ENCODE data around the gene PRKN. TPM values are rescaled to one million over a fixed set of nuclear protein-coding genes. Genes with fewer than 3 reads are reported as not detected.

The PRKN gene
- total and polyA plus RNA-seq, 2 experiments from 2014 or later: 0.10 to 0.84 TPM

DNA sequence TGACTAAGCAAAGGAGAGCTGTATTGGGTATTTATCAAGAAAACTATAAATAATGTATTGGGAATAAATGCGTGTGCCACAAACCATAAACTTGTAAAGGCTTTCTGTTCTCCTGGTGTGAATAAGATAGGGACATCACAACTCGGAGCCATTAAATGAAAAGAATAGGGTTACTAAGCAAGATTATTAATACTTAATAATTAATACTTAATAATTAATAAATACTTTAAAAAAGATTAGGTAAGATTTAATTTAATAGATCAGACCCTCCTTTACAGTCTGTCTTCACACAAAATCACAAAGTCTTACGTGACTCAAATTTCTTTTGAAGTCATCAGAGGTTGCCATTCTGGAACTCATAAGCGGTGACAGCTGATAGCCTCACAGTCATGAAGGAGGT is 648.9 kb downstream of the PRKN start:
- no peak for ATAC-seq
- TF ChIP-seq, protein P1, sequence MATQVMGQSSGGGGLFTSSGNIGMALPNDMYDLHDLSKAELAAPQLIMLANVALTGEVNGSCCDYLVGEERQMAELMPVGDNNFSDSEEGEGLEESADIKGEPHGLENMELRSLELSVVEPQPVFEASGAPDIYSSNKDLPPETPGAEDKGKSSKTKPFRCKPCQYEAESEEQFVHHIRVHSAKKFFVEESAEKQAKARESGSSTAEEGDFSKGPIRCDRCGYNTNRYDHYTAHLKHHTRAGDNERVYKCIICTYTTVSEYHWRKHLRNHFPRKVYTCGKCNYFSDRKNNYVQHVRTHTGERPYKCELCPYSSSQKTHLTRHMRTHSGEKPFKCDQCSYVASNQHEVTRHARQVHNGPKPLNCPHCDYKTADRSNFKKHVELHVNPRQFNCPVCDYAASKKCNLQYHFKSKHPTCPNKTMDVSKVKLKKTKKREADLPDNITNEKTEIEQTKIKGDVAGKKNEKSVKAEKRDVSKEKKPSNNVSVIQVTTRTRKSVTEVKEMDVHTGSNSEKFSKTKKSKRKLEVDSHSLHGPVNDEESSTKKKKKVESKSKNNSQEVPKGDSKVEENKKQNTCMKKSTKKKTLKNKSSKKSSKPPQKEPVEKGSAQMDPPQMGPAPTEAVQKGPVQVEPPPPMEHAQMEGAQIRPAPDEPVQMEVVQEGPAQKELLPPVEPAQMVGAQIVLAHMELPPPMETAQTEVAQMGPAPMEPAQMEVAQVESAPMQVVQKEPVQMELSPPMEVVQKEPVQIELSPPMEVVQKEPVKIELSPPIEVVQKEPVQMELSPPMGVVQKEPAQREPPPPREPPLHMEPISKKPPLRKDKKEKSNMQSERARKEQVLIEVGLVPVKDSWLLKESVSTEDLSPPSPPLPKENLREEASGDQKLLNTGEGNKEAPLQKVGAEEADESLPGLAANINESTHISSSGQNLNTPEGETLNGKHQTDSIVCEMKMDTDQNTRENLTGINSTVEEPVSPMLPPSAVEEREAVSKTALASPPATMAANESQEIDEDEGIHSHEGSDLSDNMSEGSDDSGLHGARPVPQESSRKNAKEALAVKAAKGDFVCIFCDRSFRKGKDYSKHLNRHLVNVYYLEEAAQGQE (IDR thresholded peaks at IDR 0.05; ENCODE audit: unreplicated experiment): no peak
- no peak for TF ChIP-seq JUNB (IDR thresholded peaks at IDR 0.05; ENCODE audit: unreplicated experiment)
- TF ChIP-seq, protein P2, sequence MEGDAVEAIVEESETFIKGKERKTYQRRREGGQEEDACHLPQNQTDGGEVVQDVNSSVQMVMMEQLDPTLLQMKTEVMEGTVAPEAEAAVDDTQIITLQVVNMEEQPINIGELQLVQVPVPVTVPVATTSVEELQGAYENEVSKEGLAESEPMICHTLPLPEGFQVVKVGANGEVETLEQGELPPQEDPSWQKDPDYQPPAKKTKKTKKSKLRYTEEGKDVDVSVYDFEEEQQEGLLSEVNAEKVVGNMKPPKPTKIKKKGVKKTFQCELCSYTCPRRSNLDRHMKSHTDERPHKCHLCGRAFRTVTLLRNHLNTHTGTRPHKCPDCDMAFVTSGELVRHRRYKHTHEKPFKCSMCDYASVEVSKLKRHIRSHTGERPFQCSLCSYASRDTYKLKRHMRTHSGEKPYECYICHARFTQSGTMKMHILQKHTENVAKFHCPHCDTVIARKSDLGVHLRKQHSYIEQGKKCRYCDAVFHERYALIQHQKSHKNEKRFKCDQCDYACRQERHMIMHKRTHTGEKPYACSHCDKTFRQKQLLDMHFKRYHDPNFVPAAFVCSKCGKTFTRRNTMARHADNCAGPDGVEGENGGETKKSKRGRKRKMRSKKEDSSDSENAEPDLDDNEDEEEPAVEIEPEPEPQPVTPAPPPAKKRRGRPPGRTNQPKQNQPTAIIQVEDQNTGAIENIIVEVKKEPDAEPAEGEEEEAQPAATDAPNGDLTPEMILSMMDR (conservative IDR thresholded peaks at IDR 0.05; ENCODE audit: low read depth in 2 of 2): no peak
- TF ChIP-seq POLR2AphosphoS5 (IDR thresholded peaks at IDR 0.05; ENCODE audit: low read depth): no peak
- TF ChIP-seq CREB1 (CRISPR knock-in tag; IDR thresholded peaks at IDR 0.05; ENCODE audit: low read depth): no peak
- TF ChIP-seq STAT1 (IDR thresholded peaks at IDR 0.05; ENCODE audit: unreplicated experiment): no peak
- no peak for TF ChIP-seq NANOG (IDR thresholded peaks at IDR 0.05; ENCODE audit: borderline replicate concordance)
- TF ChIP-seq, protein P3, sequence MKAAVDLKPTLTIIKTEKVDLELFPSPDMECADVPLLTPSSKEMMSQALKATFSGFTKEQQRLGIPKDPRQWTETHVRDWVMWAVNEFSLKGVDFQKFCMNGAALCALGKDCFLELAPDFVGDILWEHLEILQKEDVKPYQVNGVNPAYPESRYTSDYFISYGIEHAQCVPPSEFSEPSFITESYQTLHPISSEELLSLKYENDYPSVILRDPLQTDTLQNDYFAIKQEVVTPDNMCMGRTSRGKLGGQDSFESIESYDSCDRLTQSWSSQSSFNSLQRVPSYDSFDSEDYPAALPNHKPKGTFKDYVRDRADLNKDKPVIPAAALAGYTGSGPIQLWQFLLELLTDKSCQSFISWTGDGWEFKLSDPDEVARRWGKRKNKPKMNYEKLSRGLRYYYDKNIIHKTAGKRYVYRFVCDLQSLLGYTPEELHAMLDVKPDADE (IDR thresholded peaks at IDR 0.05): no peak
- no peak for TF ChIP-seq ZNF114 (CRISPR knock-in tag; IDR thresholded peaks at IDR 0.05)
- no peak for TF ChIP-seq EZH2 (IDR thresholded peaks at IDR 0.05; ENCODE audit: low read depth, unreplicated experiment)
- TF ChIP-seq EZH2phosphoT487 (IDR thresholded peaks at IDR 0.05; ENCODE audit: unreplicated experiment): no peak
- TF ChIP-seq, protein P4, sequence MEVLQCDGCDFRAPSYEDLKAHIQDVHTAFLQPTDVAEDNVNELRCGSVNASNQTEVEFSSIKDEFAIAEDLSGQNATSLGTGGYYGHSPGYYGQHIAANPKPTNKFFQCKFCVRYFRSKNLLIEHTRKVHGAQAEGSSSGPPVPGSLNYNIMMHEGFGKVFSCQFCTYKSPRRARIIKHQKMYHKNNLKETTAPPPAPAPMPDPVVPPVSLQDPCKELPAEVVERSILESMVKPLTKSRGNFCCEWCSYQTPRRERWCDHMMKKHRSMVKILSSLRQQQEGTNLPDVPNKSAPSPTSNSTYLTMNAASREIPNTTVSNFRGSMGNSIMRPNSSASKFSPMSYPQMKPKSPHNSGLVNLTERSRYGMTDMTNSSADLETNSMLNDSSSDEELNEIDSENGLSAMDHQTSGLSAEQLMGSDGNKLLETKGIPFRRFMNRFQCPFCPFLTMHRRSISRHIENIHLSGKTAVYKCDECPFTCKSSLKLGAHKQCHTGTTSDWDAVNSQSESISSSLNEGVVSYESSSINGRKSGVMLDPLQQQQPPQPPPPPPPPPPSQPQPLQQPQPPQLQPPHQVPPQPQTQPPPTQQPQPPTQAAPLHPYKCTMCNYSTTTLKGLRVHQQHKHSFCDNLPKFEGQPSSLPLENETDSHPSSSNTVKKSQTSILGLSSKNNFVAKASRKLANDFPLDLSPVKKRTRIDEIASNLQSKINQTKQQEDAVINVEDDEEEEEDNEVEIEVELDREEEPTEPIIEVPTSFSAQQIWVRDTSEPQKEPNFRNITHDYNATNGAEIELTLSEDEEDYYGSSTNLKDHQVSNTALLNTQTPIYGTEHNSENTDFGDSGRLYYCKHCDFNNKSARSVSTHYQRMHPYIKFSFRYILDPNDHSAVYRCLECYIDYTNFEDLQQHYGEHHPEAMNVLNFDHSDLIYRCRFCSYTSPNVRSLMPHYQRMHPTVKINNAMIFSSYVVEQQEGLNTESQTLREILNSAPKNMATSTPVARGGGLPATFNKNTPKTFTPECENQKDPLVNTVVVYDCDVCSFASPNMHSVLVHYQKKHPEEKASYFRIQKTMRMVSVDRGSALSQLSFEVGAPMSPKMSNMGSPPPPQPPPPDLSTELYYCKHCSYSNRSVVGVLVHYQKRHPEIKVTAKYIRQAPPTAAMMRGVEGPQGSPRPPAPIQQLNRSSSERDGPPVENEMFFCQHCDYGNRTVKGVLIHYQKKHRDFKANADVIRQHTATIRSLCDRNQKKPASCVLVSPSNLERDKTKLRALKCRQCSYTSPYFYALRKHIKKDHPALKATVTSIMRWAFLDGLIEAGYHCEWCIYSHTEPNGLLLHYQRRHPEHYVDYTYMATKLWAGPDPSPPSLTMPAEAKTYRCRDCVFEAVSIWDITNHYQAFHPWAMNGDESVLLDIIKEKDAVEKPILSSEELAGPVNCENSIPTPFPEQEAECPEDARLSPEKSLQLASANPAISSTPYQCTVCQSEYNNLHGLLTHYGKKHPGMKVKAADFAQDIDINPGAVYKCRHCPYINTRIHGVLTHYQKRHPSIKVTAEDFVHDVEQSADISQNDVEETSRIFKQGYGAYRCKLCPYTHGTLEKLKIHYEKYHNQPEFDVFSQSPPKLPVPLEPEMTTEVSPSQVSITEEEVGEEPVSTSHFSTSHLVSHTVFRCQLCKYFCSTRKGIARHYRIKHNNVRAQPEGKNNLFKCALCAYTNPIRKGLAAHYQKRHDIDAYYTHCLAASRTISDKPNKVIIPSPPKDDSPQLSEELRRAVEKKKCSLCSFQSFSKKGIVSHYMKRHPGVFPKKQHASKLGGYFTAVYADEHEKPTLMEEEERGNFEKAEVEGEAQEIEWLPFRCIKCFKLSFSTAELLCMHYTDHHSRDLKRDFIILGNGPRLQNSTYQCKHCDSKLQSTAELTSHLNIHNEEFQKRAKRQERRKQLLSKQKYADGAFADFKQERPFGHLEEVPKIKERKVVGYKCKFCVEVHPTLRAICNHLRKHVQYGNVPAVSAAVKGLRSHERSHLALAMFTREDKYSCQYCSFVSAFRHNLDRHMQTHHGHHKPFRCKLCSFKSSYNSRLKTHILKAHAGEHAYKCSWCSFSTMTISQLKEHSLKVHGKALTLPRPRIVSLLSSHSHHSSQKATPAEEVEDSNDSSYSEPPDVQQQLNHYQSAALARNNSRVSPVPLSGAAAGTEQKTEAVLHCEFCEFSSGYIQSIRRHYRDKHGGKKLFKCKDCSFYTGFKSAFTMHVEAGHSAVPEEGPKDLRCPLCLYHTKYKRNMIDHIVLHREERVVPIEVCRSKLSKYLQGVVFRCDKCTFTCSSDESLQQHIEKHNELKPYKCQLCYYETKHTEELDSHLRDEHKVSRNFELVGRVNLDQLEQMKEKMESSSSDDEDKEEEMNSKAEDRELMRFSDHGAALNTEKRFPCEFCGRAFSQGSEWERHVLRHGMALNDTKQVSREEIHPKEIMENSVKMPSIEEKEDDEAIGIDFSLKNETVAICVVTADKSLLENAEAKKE (CRISPR knock-in tag; IDR thresholded peaks at IDR 0.05): no peak
- no peak for TF ChIP-seq ZNF331 (CRISPR knock-in tag; IDR thresholded peaks at IDR 0.05; ENCODE audit: low read depth)

More for the DNA sequence above, 648.9 kb downstream of the PRKN start:
- H3K4me1 Mint-ChIP-seq: no peaks in the 10 kb centered on the region
- no peaks in the 10 kb centered on the region for H3K27me3 Mint-ChIP-seq (ENCODE audit: insufficient read depth, low read depth, poor library complexity)
- Histone ChIP-seq H3K4me1 (ENCODE audit: insufficient read depth) (no peaks in the 10 kb centered on the region), H3K9me2 (ENCODE audit: insufficient read depth) (no peaks in the 10 kb centered on the region; the same call in 1 of the 2 replicates), H2AFZ (no peak overlapping the region), H3K4me2 (no peak overlapping the region), H3F3A (replicated peaks; ENCODE audit: low read depth) (no peaks in the 10 kb centered on the region), H3K27me3 (ENCODE audit: insufficient read depth) (no peaks in the 10 kb centered on the region), H4K20me1 (replicated peaks; ENCODE audit: insufficient read depth) (no peaks in the 10 kb centered on the region), H3K27ac (ENCODE audit: low read depth) (no peak overlapping the region), H3K4me3 (no peak overlapping the region), H3K79me2 (replicated peaks; ENCODE audit: insufficient read depth) (no peaks in the 10 kb centered on the region), H3K36me3 (ENCODE audit: insufficient read depth) (no peaks in the 10 kb centered on the region)
- peaks cover 9% of the 10 kb centered on the region; the same call in 1 of the 3 replicates for H3K9me3 Mint-ChIP-seq
- H3K27ac Mint-ChIP-seq: no peak overlapping the region
- DNase-seq (ENCODE audit: low spot score): no peak
- no peak overlapping the region for H3K4me3 Mint-ChIP-seq
- H3K36me3 Mint-ChIP-seq (ENCODE audit: low read depth): no peaks in the 10 kb centered on the region

Measured in GM23338 (cell line).